ENCODE measurements around the gene NKD1.

The NKD1 gene

GRCh38 chr16:50616386-50616785 is 68.2 kb downstream of the NKD1 start:
- no peak for DNase-seq

GRCh38 chr16:50616883-50617645 is 68.9 kb downstream of the NKD1 start:
- DNase-seq: peak; percentile 33

- DNase-seq: no peak
These were observed 69.5 kb downstream of the NKD1 start for GRCh38 chr16:50617646-50618184.

GRCh38 chr16:50618238-50618918 is 70.2 kb downstream of the NKD1 start:
- DNase-seq: no peak

GRCh38 chr16:50619702-50620491 is 71.7 kb downstream of the NKD1 start:
- DNase-seq: no peak

GRCh38 chr16:50620646-50621451 is 72.7 kb downstream of the NKD1 start:
- DNase-seq: no peak

GRCh38 chr16:50621452-50621792 is 73.2 kb downstream of the NKD1 start:
- DNase-seq: no peak

GRCh38 chr16:50622029-50622428 is 73.8 kb downstream of the NKD1 start:
- no peak for DNase-seq

- DNase-seq: no peak
These were observed 74.6 kb downstream of the NKD1 start for GRCh38 chr16:50622643-50623369.

GRCh38 chr16:50624449-50624970 is 76.3 kb downstream of the NKD1 start:
- DNase-seq: no peak

GRCh38 chr16:50625374-50625773 is 77.2 kb downstream of the NKD1 start:
- DNase-seq: no peak

GRCh38 chr16:50626868-50627267 is 78.7 kb downstream of the NKD1 start:
- DNase-seq: peak; percentile 34

GRCh38 chr16:50627419-50627818 is 79.2 kb downstream of the NKD1 start:
- peak; percentile 72 for DNase-seq

GRCh38 chr16:50628156-50628802 is 80.1 kb downstream of the NKD1 start:
- no peak for DNase-seq

GRCh38 chr16:50629334-50629733 is 81.1 kb downstream of the NKD1 start:
- no peak for DNase-seq

GRCh38 chr16:50630394-50631020 is 82.3 kb downstream of the NKD1 start:
- no peak for DNase-seq

- DNase-seq: no peak
These were observed 83.2 kb downstream of the NKD1 start for GRCh38 chr16:50631249-50631984.

- no peak for DNase-seq
These were observed 83.9 kb downstream of the NKD1 start for GRCh38 chr16:50631985-50632576.
